GM18511 (cell line): Measurements from ENCODE around the gene DNAJC7.
"Not testable (repeated sequence)": the region's sequence is repeated elsewhere in the genome, so short reads cannot be mapped to it uniquely, and the experiment has no call there.

ENCODE experiments used
- ATAC-seq: cut with Tn5 transposase; IDR thresholded peaks from one replicate; pipeline ENCODE4 v1.9.1; 2021; ENCODE audit warnings: mild to moderate bottlenecking, moderate library complexity; ENCODE audit not compliant: unreplicated experiment

DNAJC7 gene

DNA sequence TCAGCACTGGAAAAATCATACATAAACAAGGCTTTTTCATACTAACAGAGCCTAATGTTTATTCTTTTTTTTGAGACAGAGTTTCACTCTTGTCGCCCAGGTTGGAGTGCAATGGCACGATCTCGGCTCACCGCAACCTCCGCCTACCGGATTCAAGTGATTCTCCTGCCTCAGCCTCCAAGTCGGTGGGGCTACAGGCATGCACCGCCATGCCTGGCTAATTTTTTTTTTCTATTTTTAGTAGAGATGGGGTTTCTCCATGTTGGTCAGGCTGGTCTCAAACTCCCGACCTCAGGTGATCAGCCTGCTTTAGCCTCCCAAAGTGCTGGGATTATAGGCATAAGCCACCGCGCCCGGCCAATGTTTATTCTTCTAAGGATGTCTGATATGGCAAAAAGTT lies 3.5 kb downstream of the DNAJC7 start:
- not testable (repeated sequence) for ATAC-seq

- ATAC-seq: not testable (repeated sequence)
Observed at GRCh38 chr17:42012363-42012762, 4.9 kb downstream of the DNAJC7 start.

DNA sequence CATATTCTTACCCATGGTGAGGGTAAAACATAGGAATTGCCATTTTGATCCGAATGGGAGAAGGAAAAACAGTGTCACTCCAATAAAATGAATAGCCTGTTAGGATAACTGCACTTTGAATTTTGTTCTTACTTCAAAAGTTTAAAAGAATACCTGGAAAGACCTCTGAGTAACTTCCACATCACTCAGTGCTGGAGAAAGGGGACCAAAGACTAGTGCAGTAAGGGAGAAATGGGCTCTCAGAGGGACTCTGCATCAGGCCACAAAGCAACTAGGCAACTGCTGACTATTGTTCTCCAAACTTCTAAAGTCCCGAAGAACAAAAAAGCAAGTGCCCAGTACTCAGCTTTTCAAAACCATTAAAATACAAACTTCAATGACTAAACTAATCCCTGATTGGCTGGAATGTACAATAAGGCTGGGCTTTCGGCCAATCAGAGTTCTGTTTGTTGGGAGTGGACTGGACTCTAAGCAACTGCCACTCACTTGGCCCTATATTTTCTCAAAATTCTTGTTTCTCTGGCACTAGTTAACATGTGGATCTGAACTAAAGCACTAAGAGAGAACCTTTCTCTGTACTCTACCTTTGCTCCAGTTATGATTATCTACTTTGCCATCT lies 6.2 kb downstream of the DNAJC7 start:
- ATAC-seq: no peak

GRCh38 chr17:42010266-42010680 lies 7.0 kb downstream of the DNAJC7 start:
- not testable (repeated sequence) for ATAC-seq

DNA sequence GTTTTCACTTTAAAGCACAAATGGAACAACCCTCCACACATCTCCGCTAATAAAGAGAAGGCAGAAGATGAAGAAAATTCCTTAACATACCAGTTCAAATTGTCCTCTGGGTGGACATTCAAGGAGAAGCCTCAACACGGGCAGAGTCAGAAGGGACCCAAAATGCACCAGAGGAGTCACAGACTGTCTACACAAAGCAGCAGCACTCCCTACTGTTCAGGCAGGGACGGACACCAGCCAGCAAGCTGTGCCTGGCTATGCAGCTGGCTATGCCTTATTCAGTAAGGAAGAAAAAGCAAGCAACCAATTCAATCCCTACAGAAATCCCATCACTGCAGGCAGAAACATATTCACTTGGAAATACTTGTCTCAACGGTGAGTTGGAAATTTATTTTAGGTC lies 8.1 kb downstream of the DNAJC7 start:
- no peak for ATAC-seq

DNA sequence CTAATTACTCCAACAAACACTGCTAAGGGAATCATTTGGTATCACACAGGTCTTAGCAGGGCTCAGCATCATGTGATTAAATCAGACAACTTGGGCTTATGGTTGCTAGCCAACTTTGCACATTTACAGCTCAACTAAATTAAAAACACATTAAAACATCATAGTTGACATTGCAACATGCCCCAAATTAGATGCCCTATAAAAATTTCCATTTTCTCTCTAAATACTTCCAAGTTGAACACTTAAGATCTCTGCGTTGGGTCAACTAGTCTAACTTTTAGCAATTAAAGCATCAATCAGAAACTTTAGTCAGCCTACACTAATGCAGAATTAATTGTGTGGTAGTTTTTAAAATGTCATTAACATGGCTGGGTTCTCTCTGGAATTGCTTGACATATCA lies 12.1 kb downstream of the DNAJC7 start:
- ATAC-seq: no peak

- no peak for ATAC-seq
Observed at GRCh38 chr17:42002792-42003301, 14.4 kb downstream of the DNAJC7 start.

- ATAC-seq: no peak
Observed at GRCh38 chr17:42002175-42002791, 15.0 kb downstream of the DNAJC7 start.

- no peak for ATAC-seq
Observed at GRCh38 chr17:42001729-42002128, 15.5 kb downstream of the DNAJC7 start.

GRCh38 chr17:42000413-42001133 lies 16.7 kb downstream of the DNAJC7 start:
- no peak for ATAC-seq

- no peak for ATAC-seq
Observed at GRCh38 chr17:41998497-41998896, 18.7 kb downstream of the DNAJC7 start.

DNA sequence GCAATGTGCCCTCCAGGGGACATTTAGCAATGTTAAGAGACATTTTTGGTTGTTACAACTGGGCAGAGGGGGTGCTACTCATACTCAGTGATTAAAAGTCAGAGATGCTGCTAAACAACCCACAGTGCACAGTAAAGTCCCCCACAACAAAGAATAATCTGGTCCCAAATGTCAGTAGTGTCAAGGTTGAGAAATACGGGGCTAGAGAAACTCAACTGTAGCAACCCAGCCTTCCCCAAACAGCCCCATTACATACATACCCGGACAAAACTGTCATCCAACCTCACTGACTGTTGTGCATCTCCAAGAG lies 20.4 kb downstream of the DNAJC7 start:
- no peak for ATAC-seq

- ATAC-seq: no peak
Observed at GRCh38 chr17:41992576-41992975, 24.7 kb downstream of the DNAJC7 start.

DNA sequence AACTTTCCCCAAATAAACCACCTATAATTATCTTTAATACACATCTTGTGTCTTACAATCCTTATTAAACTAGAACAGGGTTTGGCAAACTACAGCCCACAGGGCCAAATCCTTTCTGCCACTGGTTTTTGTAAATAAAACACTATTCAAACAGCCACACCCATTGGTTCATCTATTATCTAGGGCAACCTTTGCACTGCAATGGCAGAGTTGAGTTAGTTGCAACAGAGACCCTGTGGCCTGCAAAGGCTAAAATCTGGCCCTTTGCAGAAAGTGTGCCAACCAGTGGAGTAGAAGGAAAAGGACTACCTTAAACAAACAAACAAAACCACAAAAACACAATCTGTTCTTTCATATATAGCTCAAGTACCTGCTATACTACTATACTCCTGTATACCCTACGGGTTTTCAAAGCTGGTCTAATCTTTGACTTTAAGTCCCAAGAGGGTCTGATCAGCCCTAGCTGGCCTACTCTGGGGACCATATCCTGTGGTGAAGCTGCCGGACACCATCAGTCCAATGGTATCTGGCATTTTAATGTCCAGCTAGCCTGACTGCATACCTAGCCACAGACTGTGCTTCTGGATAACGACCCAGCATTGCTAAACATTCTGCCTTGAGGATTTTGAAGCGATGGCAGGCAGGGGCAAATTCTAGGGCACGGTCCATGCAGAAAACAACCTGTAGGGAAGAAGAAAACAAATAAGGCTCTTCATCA lies 27.4 kb downstream of the DNAJC7 start:
- ATAC-seq: no peak

DNA sequence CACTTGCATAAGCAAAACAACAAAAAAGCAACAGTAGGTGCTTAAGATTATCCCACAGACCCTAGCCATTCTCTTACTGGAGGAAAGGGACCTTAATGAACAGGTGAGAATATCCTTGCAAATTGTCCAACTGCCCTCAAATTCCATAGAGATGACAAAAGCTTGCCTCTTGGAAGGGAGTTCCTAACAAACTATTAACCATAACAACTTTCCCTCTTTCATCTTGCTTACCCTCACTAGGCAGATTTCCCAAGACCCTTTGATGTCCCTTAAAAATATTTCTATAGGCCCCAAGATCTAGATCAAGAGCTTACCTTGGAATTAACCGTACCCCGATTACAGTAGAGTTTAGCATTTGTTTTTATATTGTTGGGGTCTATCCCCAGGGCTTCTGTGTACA lies 28.8 kb downstream of the DNAJC7 start:
- no peak for ATAC-seq

DNA sequence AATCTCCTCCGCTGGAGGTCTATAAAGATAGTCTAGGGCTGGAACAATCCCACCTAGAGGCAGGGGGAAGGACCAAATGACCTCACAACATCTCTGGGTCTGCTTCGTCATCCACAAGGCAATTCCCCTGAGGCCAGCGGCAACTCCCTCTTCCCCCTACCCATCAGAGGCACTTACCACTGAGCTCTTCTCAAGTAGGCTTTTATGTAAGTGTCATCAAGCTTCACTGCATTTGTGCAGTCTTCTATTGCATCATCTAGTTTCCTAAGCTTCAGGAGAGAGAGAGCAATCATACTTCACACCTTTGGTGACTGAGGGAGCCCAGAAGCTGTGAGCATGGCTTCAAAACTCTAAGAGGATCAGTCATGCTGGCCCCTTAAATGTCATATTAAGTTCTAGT lies 29.6 kb downstream of the DNAJC7 start:
- ATAC-seq: no peak

DNA sequence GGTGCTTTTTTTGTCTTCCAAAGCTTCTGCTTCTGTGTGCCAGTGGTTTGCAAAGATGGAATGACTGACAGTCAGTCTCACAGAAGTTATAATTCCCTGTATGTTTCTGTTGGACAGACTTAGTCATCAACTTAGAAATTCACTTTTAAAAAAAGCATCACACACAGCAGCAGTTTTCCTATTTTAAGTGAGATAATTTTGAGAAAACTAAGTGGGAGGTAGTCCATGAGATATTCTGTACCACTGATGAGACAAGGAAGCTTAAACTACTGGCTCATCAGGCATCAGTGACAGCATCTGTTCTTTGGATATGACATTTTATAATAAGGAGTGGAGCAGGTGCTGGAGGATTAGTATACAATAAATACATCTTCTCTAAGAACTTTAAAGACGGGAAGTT lies 30.6 kb downstream of the DNAJC7 start:
- no peak for ATAC-seq

GRCh38 chr17:41985919-41986318 lies 31.3 kb downstream of the DNAJC7 start:
- no peak for ATAC-seq

DNA sequence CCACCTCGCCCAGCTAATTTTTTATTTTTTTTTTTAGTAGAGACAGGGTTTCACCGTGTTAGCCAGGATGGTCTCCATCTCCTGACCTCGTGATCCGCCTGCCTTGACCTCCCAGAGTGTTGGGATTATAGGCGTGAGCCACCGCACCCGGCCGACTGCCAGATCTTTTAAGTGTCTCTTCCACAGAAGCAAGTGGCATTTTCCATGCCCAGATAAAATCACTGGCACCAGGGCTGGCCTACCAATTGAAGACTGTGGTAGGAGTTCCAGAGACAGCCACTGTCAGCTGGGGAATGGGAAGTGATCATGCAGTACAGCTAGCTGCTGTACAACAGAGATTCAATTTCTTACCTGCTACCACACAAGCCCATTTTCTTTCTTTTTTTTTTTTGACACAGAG lies 32.8 kb downstream of the DNAJC7 start:
- ATAC-seq: no peak

- ATAC-seq: no peak
Observed at GRCh38 chr17:41982026-41982760, 35.0 kb downstream of the DNAJC7 start.

DNA sequence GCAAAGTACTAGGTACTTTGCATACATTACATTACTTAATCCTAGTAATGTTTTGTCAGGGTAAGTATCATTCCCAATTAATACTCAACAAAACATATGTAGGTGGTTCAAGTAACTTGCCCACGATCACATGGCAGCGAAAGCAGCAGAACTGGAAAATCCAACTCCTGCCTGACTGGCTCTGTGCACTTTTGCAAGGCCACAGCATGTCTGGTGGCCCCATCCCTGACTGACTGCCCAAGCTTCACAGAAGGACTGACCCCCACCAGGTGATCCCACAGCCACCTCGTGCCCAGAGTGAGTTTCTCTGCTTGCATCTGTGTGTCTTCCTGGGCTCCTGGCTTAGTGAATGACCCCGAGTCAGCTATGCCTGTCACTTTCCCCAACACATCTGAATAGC lies 39.2 kb downstream of the DNAJC7 start:
- no peak for ATAC-seq
